ENCODE data around the gene RGMA.

DNA sequence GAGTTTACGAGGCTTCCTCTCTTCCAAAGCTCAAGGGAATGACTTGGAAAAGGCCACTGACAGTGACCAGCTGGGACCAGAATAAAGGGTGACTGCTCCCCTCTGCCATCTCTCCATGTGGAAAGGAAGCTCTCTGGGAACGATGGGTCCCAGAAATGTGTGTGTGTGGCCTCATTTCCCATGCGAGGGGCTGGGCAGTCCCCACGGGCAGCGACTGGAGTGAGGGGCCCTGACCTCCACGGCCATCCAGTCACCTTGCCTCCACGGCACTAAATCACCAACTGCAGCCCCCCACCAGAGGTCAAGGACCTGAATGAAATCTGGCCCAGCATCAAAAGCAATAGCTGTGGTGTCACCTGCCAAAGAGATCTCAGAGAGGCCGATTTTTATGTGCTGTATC lies 29.6 kb downstream of the RGMA start:
- TF ChIP-seq GATA2 (IDR thresholded peaks at IDR 0.05; ENCODE audit: low read depth, low read length) (no peak), GATA3 (IDR thresholded peaks at IDR 0.05; ENCODE audit: low read depth, low read length) (no peak)

All from SH-SY5Y (cell line).